ENCODE measurements around the gene ZNF48. TPM values are rescaled to one million over a fixed set of nuclear protein-coding genes. Genes with fewer than 3 reads are reported as not detected.
A peak's percentile ranks its signal among the peaks of the same experiment; 100 is the strongest.

The ZNF48 gene
- 1 to 10 TPM; 6.5 to 6.8 TPM for total RNA-seq

- H3K9me3 ChIP-seq, result no peaks in the 10 kb centered on the region
- no peaks in the 10 kb centered on the region for H3K27me3 ChIP-seq
- H3K9ac ChIP-seq (ENCODE audit: low read depth in 2 of 2, low read length in 2 of 2), result peak within 1 kb of the TSS; percentile 85 to 92
- H3K4me1 ChIP-seq, result peaks cover 10% of the 10 kb centered on the region
- no peaks in the 10 kb centered on the region for H3K36me3 ChIP-seq
- peak; percentile 72 for DNase-seq
- intact Hi-C loops (cut with DNase I), result no loop called here
- peak within 1 kb of the TSS; percentile 85 for H3K4me3 ChIP-seq
- H3K27ac ChIP-seq, result peak within 1 kb of the TSS; percentile 46
- TF ChIP-seq CTCF (IDR thresholded peaks at IDR 0.05), result peak; percentile 15
These were observed at the start of gene ZNF48 for GRCh38 chr16:30395155-30395991. TSS of gene ZNF48 (plus strand) at chr16:30395420. CDS start at chr16:30395795, 375 bp downstream.

GRCh38 chr16:30346286-30346685 is 48.9 kb upstream of the ZNF48 start:
- intact Hi-C loops (cut with DNase I), result no loop called here
- Histone ChIP-seq H3K9ac (ENCODE audit: low read depth in 2 of 2, low read length in 2 of 2) (no peak overlapping the region), H3K27ac (no peak overlapping the region), H3K36me3 (no peaks in the 10 kb centered on the region), H3K9me3 (no peaks in the 10 kb centered on the region), H3K4me1 (no peaks in the 10 kb centered on the region), H3K27me3 (no peaks in the 10 kb centered on the region), H3K4me3 (no peak overlapping the region)
- no peak for TF ChIP-seq CTCF (IDR thresholded peaks at IDR 0.05)
- no peak for DNase-seq

- Histone ChIP-seq H3K4me1 (no peaks in the 10 kb centered on the region), H3K36me3 (peaks cover 8% of the 10 kb centered on the region), H3K4me3 (no peak overlapping the region), H3K9ac (ENCODE audit: low read depth in 2 of 2, low read length in 2 of 2) (no peak overlapping the region), H3K27me3 (no peaks in the 10 kb centered on the region), H3K27ac (no peak overlapping the region), H3K9me3 (no peaks in the 10 kb centered on the region)
- DNase-seq, result no peak
- intact Hi-C loops (cut with DNase I), result no loop called here
- no peak for TF ChIP-seq CTCF (IDR thresholded peaks at IDR 0.05)
These were observed 47.1 kb upstream of the ZNF48 start for GRCh38 chr16:30348113-30348512.

GRCh38 chr16:30348929-30349328 is 46.3 kb upstream of the ZNF48 start:
- no peak for TF ChIP-seq CTCF (IDR thresholded peaks at IDR 0.05)
- DNase-seq, result no peak
- Histone ChIP-seq H3K4me1 (peaks cover 4% of the 10 kb centered on the region), H3K27me3 (no peaks in the 10 kb centered on the region), H3K9me3 (no peaks in the 10 kb centered on the region), H3K27ac (no peak overlapping the region), H3K4me3 (no peak overlapping the region), H3K36me3 (peaks cover 8% of the 10 kb centered on the region), H3K9ac (ENCODE audit: low read depth in 2 of 2, low read length in 2 of 2) (no peak overlapping the region)
- intact Hi-C loops (cut with DNase I), result no loop called here

- DNase-seq, result no peak
- H3K27me3 ChIP-seq, result no peaks in the 10 kb centered on the region
- intact Hi-C loops (cut with DNase I), result loop anchor here (10.0 kb wide), 1 partner anchor 255 kb away; the partner anchor contains the start of genes TBX6 and YPEL3
These were observed 45.5 kb upstream of the ZNF48 start for GRCh38 chr16:30349675-30350074.

More at GRCh38 chr16:30349675-30350074, 45.5 kb upstream of the ZNF48 start:
- Histone ChIP-seq H3K9ac (ENCODE audit: low read depth in 2 of 2, low read length in 2 of 2) (no peak overlapping the region), H3K4me3 (no peak overlapping the region), H3K36me3 (peaks cover 8% of the 10 kb centered on the region), H3K9me3 (no peaks in the 10 kb centered on the region), H3K4me1 (peaks cover 7% of the 10 kb centered on the region), H3K27ac (no peak overlapping the region)
- no peak for TF ChIP-seq CTCF (IDR thresholded peaks at IDR 0.05)
